Head of caudate nucleus (tissue), 42 donors: ENCODE results near the gene DIP2C.

Source experiments
- DNase-seq, 42 donors: peaks; one replicate each; pipeline versions ENCODE4 v3.0.0 to v3.0.0-alpha.2; 2020 to 2021; ENCODE audit warnings: mixed read lengths in 7 of 42
- intact Hi-C: fragments of 100-400 bp; cut with DNase I; formaldehyde crosslinking; loops from one replicate; pipeline ENCODE4 v1.15.0; 2022

DIP2C gene

GRCh38 chr10:241966-242643 is 447.4 kb downstream of the DIP2C start:
- intact Hi-C loops, result no loop called here
- DNase-seq, result no peak

GRCh38 chr10:241451-241850 is 448.0 kb downstream of the DIP2C start:
- intact Hi-C loops, result no loop called here
- DNase-seq, result peak in 23 of 42 donors; percentile 15 to 72 (median 30)

GRCh38 chr10:239109-239508 is 450.4 kb downstream of the DIP2C start:
- no peak for DNase-seq
- intact Hi-C loops, result no loop called here

GRCh38 chr10:235915-236314 is 453.6 kb downstream of the DIP2C start:
- no peak for DNase-seq
- intact Hi-C loops, result no loop called here

- intact Hi-C loops, result no loop called here
- DNase-seq, result no peak
Measured at GRCh38 chr10:234708-235406, 454.6 kb downstream of the DIP2C start.

- intact Hi-C loops, result no loop called here
Measured at GRCh38 chr10:232878-233277, 456.6 kb downstream of the DIP2C start.

GRCh38 chr10:232061-232460 is 457.4 kb downstream of the DIP2C start:
- no peak for DNase-seq
- intact Hi-C loops, result no loop called here

More at GRCh38 chr10:232878-233277, 456.6 kb downstream of the DIP2C start:
- no peak for DNase-seq

GRCh38 chr10:230758-231157 is 458.7 kb downstream of the DIP2C start:
- DNase-seq, result no peak
- intact Hi-C loops, result no loop called here

- intact Hi-C loops, result no loop called here
Measured at GRCh38 chr10:228366-228765, 461.1 kb downstream of the DIP2C start.

GRCh38 chr10:227014-227413 is 462.5 kb downstream of the DIP2C start:
- intact Hi-C loops, result no loop called here
- no peak for DNase-seq

More at GRCh38 chr10:228366-228765, 461.1 kb downstream of the DIP2C start:
- peak in 16 of 42 donors; percentile 14 to 81 (median 40) for DNase-seq

- intact Hi-C loops, result no loop called here
- DNase-seq, result no peak
Measured at GRCh38 chr10:226018-226417, 463.4 kb downstream of the DIP2C start.

GRCh38 chr10:224571-224970 is 464.9 kb downstream of the DIP2C start:
- intact Hi-C loops, result no loop called here
- no peak for DNase-seq
